Measurements from ENCODE around the gene TRIP12. TPM values are rescaled to one million over a fixed set of nuclear protein-coding genes. Genes with fewer than 3 reads are reported as not detected.

TRIP12 gene
- total RNA-seq, 1 experiment from 2014 or later = 175 TPM

DNA sequence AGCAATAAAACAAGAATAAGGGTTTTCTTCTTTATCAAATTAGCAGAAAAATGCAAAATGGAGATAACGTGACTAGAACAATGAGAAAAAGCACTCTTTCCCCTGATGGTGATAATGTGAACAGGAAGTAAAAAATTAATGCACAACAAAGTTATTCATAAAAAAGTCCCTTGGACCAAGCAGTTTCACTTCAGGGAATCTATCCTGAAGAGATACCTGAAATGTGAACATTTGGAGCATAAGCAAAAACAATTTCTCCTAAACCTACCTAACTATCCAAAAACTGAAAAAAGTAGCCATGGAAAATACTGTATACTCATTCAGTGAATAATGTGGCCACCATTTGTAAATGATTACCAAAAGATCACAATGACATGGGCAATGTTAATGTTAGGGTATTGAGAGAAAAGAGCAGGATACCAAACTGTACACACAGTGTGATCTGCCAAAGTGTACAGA is 48.7 kb downstream of the TRIP12 start:
- no peak for ATAC-seq

DNA sequence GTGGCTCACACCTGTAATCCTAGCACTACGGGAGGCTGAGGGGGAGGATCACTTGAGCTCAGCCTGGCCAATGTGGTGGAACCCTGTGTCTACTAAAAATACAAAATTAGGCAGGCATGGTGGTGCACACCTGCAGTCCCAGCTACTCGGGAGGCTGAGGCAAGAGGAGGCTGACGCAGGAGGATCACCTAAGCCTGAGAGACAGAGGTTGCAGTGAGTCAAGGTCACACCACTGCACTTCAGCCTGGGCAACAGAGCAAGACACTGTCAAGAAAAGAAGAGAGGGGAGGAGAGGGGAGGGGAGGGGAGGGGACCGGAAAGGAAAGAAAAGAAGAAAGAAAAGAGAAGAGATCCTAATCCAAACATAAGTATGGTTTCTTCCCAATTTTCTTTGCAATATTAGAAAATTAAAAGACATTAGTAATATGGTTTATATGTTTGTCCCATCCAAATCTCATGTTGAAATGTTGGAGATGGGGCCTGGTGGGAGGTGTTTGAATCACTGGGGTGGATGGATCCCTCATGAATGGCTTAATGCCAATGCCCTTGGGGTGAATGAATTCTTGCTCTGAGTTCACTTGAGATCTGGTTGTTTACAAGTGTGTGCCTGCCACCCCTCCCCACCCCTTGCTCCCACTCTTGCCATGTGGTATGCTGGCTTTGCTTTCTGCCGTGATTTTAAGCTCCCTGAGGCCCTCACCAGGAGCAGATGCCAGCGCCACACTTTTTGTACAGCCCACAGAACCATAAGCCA is 50.7 kb downstream of the TRIP12 start:
- DNase-seq (ENCODE audit: low read depth, low spot score) = no peak
- H3K79me2 ChIP-seq (ENCODE audit: insufficient read depth, low read length) = peaks cover 80% of the 10 kb centered on the region
- H3K36me3 ChIP-seq (ENCODE audit: control insufficient read depth in 1 of 2, insufficient read depth in 2 of 2, low read length in 2 of 2) = no peaks in the 10 kb centered on the region; a peak in 1 of 4 replicates
- H3K9ac ChIP-seq (ENCODE audit: low read length) = no peak overlapping the region
- H3K27me3 ChIP-seq (ENCODE audit: insufficient read depth, low read length) = no peaks in the 10 kb centered on the region
- TF ChIP-seq SIN3A (IDR thresholded peaks at IDR 0.05; ENCODE audit: low read depth) (no peak), EGR1 (IDR thresholded peaks at IDR 0.05; ENCODE audit: low read depth) (no peak), TCF7L2 (IDR thresholded peaks at IDR 0.05; ENCODE audit: borderline replicate concordance, extremely low read depth, insufficient read depth, insufficient read length) (no peak), ZNF274 (IDR thresholded peaks at IDR 0.05; ENCODE audit: low read depth, low read length) (no peak), RAD21 (IDR thresholded peaks at IDR 0.05; ENCODE audit: low read depth) (no peak), SRF (IDR thresholded peaks at IDR 0.05; ENCODE audit: low read depth) (no peak), EZH2phosphoT487 (IDR thresholded peaks at IDR 0.05; ENCODE audit: borderline replicate concordance) (no peak)
- ATAC-seq = no peak
- POLR2A ChIA-PET = no interaction called here
- no peak overlapping the region for H3K4me2 ChIP-seq (ENCODE audit: low read length)
- CTCF ChIA-PET = no interaction called here
- H3K4me3 ChIP-seq (replicated peaks in 1 of 2; ENCODE audit: low read depth in 1 of 2, low read length in 2 of 2) = no peak overlapping the region
- RAD21 ChIA-PET (ENCODE audit: low non-redundant PET in 1 of 2, low total read pairs in 2 of 2, uncharacterized antibody in 2 of 2, unreplicated experiment in 2 of 2) = no interaction called here
- no peaks in the 10 kb centered on the region for H3K9me2 ChIP-seq (ENCODE audit: insufficient read depth)
- no TSS peak for BruUV-seq (replicated peaks)
- no peaks in the 10 kb centered on the region for H4K20me1 ChIP-seq (ENCODE audit: insufficient read depth)
- H3K4me1 ChIP-seq (ENCODE audit: control insufficient read depth in 1 of 2, insufficient read depth in 2 of 2, low read length in 2 of 2) = no peaks in the 10 kb centered on the region
- H3K9me3 ChIP-seq (ENCODE audit: control insufficient read depth in 1 of 2, insufficient read depth in 1 of 2, low read depth in 1 of 2, low read length in 2 of 2) = no peaks in the 10 kb centered on the region
- H2AFZ ChIP-seq (ENCODE audit: low read depth, low read length, poor library complexity, severe bottlenecking) = no peak overlapping the region
- no peak overlapping the region for H3K27ac ChIP-seq (ENCODE audit: low read depth, low read length)
- intact Hi-C loops (cut with micrococcal nuclease) = no loop called here

More for the DNA sequence above, 48.7 kb downstream of the TRIP12 start:
- Histone ChIP-seq H3K4me3 (replicated peaks in 1 of 2; ENCODE audit: low read depth in 1 of 2, low read length in 2 of 2) (no peak overlapping the region), H3K4me1 (ENCODE audit: control insufficient read depth in 1 of 2, insufficient read depth in 2 of 2, low read length in 2 of 2) (no peaks in the 10 kb centered on the region), H3K27ac (ENCODE audit: low read depth, low read length) (no peak overlapping the region), H3K9ac (ENCODE audit: low read length) (no peak overlapping the region), H3K79me2 (ENCODE audit: insufficient read depth, low read length) (peaks cover 65% of the 10 kb centered on the region), H2AFZ (ENCODE audit: low read depth, low read length, poor library complexity, severe bottlenecking) (no peak overlapping the region), H3K9me2 (ENCODE audit: insufficient read depth) (no peaks in the 10 kb centered on the region), H4K20me1 (ENCODE audit: insufficient read depth) (no peaks in the 10 kb centered on the region), H3K9me3 (ENCODE audit: control insufficient read depth in 1 of 2, insufficient read depth in 1 of 2, low read depth in 1 of 2, low read length in 2 of 2) (no peaks in the 10 kb centered on the region), H3K4me2 (ENCODE audit: low read length) (no peak overlapping the region), H3K27me3 (ENCODE audit: insufficient read depth, low read length) (no peaks in the 10 kb centered on the region), H3K36me3 (ENCODE audit: control insufficient read depth in 1 of 2, insufficient read depth in 2 of 2, low read length in 2 of 2) (no peaks in the 10 kb centered on the region; a peak in 1 of 4 replicates)
- CTCF ChIA-PET = interaction anchor here (1.5 kb wide), 1 partner anchor 287 kb away, joined by 3 read pairs; no protein-coding TSS in a partner anchor
- no peak for TF ChIP-seq SRF (IDR thresholded peaks at IDR 0.05; ENCODE audit: low read depth)
- no peak for TF ChIP-seq SIN3A (IDR thresholded peaks at IDR 0.05; ENCODE audit: low read depth)
- no peak for TF ChIP-seq CBX3 (IDR thresholded peaks at IDR 0.05; ENCODE audit: low read depth)
- intact Hi-C loops (cut with micrococcal nuclease) = no loop called here
- POLR2A ChIA-PET = no interaction called here
- RAD21 ChIA-PET (ENCODE audit: low non-redundant PET in 1 of 2, low total read pairs in 2 of 2, uncharacterized antibody in 2 of 2, unreplicated experiment in 2 of 2) = no interaction called here
- no TSS peak for BruUV-seq (replicated peaks)
- no peak for DNase-seq (ENCODE audit: low read depth, low spot score)
